ENCODE results near the gene AUTS2.

- no peak for TF ChIP-seq GATA3 (IDR thresholded peaks at IDR 0.05; ENCODE audit: low read depth, low read length)
- no peak for TF ChIP-seq GATA2 (IDR thresholded peaks at IDR 0.05; ENCODE audit: low read depth, low read length)
Measured at GRCh38 chr7:70647801-70648498, 1049.7 kb downstream of the AUTS2 start.
